Ammon's horn (tissue), 1 donor: Measurements from ENCODE around the gene SH3BP5L.

Experiments used
- DNase-seq: peaks from one replicate; pipeline ENCODE4 v3.0.0-alpha.2; 2016; ENCODE audit warnings: low spot score

SH3BP5L gene

GRCh38 chr1:248776991-248777390 is 48.7 kb downstream of the SH3BP5L start:
- no peak for DNase-seq

DNA sequence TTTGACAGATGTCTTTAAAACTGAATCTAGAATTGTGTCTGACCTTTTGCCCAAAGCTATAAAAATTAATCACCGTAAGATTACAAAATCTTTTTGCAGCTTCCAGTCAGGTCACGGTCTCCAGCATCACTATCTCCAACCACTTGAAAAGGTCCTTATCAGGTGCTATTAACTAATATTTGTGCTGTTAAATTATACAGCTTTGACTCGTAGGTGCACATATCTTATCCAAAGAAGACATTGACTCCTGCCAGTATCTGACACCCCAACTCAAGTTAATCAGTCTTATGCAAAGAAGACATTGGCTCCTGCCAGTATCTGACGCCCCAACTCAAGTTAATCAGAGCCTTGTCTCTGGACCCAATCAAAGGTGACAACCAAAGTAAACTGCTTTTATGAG is 50.3 kb downstream of the SH3BP5L start:
- no peak for DNase-seq
